OCI-M2 (cell line): ENCODE data around the gene RBM25.
"Not testable (repeated sequence)": the region's sequence is repeated elsewhere in the genome, so short reads cannot be mapped to it uniquely, and the experiment has no call there.

Experiments
- DNase-seq: peaks from one replicate; lab custom pipeline; 2025; ENCODE audit not compliant: unreplicated experiment; lab: John Stamatoyannopoulos, UW

Gene RBM25

GRCh38 chr14:73168274-73168673 is 109.9 kb downstream of the RBM25 start:
- DNase-seq = no peak

GRCh38 chr14:73168691-73169090 is 110.4 kb downstream of the RBM25 start:
- no peak for DNase-seq

GRCh38 chr14:73169855-73170254 is 111.5 kb downstream of the RBM25 start:
- DNase-seq = not testable (repeated sequence)

GRCh38 chr14:73170686-73171085 is 112.4 kb downstream of the RBM25 start:
- no peak for DNase-seq

GRCh38 chr14:73172500-73172899 is 114.2 kb downstream of the RBM25 start:
- DNase-seq = no peak

GRCh38 chr14:73173092-73173735 is 114.9 kb downstream of the RBM25 start:
- no peak for DNase-seq
